HG03521 (cell line): ENCODE measurements around the gene ZNF281.
"Not testable (repeated sequence)": the region's sequence is repeated elsewhere in the genome, so short reads cannot be mapped to it uniquely, and the experiment has no call there.

ENCODE experiments used
- ATAC-seq: cut with Tn5 transposase; IDR thresholded peaks from one replicate; pipeline ENCODE4 v1.9.1; 2021; ENCODE audit warnings: mild to moderate bottlenecking, moderate library complexity; ENCODE audit not compliant: unreplicated experiment

Gene ZNF281

GRCh38 chr1:200365897-200366426 lies 43.9 kb downstream of the ZNF281 start:
- no peak for ATAC-seq

GRCh38 chr1:200364831-200365230 lies 45.0 kb downstream of the ZNF281 start:
- ATAC-seq = no peak

- no peak for ATAC-seq
Measured at GRCh38 chr1:200364091-200364759, 45.6 kb downstream of the ZNF281 start.

GRCh38 chr1:200363264-200363933 lies 46.4 kb downstream of the ZNF281 start:
- ATAC-seq = no peak

- no peak for ATAC-seq
Measured at GRCh38 chr1:200362421-200362820, 47.4 kb downstream of the ZNF281 start.

- ATAC-seq = no peak
Measured at GRCh38 chr1:200359610-200360163, 50.1 kb downstream of the ZNF281 start.

- not testable (repeated sequence) for ATAC-seq
Measured at GRCh38 chr1:200357925-200358324, 51.9 kb downstream of the ZNF281 start.

- no peak for ATAC-seq
Measured at GRCh38 chr1:200355801-200356200, 54.0 kb downstream of the ZNF281 start.
